Measurements from ENCODE around the gene IRAK3.

DNA sequence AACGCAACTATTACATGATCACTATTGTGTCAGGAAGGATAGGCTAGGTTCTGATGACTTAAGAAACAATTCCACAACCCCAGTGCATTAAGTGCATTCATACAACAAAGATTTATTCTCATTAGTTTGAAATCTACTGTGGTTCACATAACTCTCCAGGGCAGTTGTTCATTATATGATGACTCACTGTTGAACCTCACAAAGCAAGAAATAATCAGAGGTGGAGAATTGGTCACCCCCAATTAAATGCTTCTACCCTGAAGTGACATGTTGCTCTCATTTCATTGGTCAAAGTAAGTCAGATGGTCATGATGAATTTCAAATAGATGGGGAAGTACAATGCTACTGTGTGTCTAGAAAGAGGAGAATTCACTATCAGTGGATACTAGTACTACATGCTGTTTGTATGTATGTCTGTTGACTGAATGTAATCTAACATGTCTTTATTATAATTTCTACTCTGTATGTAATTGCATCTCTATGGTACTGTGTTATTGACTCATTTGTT is 107.2 kb downstream of the IRAK3 start:
- TF ChIP-seq EZH2phosphoT487 (IDR thresholded peaks at IDR 0.05; ENCODE audit: insufficient read depth, low read depth) (no peak), EZH2 (IDR thresholded peaks at IDR 0.05; ENCODE audit: insufficient read depth, poor library complexity, severe bottlenecking) (no peak)

All from GM23248 (cell line).